Lower lobe of right lung (tissue), 2 donors: ENCODE results near the gene ERMAP. TPM values are rescaled to one million over a fixed set of nuclear protein-coding genes. Genes with fewer than 3 reads are reported as not detected.

Experiments used
- ATAC-seq, 2 donors: fragments of 200-7000 bp; cut with Tn5 transposase; one replicate each; pipeline ENCODE4 v1.9.1; 2020 to 2022; ENCODE audit warnings: mild to moderate bottlenecking in 2 of 2, moderate library complexity in 2 of 2
- DNase-seq: peaks from one replicate; pipeline ENCODE4 v3.0.0-alpha.2; 2020
- H3K27ac ChIP-seq: fragments of 200-600 bp; one replicate; pipeline ENCODE4 v1.8.0; 2022
- H3K27me3 ChIP-seq: fragments of 200-600 bp; one replicate; pipeline ENCODE4 v1.8.0; 2022; ENCODE audit warnings: low read depth
- H3K36me3 ChIP-seq: fragments of 200-600 bp; one replicate; pipeline ENCODE4 v1.8.0; 2022; ENCODE audit warnings: mild to moderate bottlenecking
- H3K4me1 ChIP-seq: fragments of 200-600 bp; one replicate; pipeline ENCODE4 v1.8.0; 2022
- H3K4me3 ChIP-seq: fragments of 200-600 bp; one replicate; pipeline ENCODE4 v1.8.0; 2022; ENCODE audit warnings: mild to moderate bottlenecking
- H3K9me3 ChIP-seq: fragments of 200-600 bp; one replicate; pipeline ENCODE4 v1.8.0; 2022
- CTCF ChIP-seq: fragments of 200-600 bp; IDR thresholded peaks from one replicate; pipeline ENCODE4 v1.8.0; 2022; ENCODE audit warnings: antibody characterized with exemption, mild to moderate bottlenecking
- intact Hi-C: fragments of 100-400 bp; cut with DNase I; formaldehyde crosslinking; loops from one replicate; pipeline ENCODE4 v1.11.0; 2022
- total RNA-seq: library from RNA; stranded (reverse); fragmentation: NEBNext Ultra II Directional; extraction: Animal tissue kit (Norgen Biotek cat#: 25700); gene quantifications from one replicate; pipeline ENCODE4 v1.2.1, GENCODE V29; 2021
- donor health status: DM: no; HTN: yes; CAD: no; lungs with severe emphysema.

ERMAP gene
- total RNA-seq, 1 donor from 2014 or later, result 15.2 TPM

DNA sequence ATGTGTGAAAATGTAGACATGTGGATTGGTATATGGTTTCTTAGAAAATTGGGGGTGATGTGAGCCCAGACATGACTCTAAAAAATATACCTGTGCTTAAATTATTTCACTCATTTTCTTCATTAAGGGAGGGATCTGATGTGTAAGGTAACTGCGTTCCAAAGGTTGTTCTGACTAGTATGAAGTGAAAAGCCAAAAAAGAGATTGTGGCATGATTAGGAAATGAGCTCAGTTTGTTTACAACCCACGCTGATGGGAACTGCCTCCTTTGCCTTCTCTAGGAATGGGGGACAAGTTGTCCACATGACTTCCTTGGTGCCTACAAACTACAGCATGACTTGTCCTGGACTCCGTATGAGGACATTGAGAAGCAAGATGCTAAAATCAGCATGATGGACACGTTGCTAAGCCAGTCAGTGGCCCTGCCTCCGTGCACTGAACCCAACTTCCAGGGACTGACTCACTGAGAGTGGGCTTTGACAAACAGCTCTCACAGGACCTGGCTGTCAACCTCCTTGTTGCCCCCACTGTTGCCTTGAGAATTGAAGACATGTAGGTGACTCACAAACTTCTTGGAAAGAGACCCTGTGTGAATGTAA is 41.9 kb upstream of the ERMAP start:
- intact Hi-C loops, result no loop called here
- DNase-seq, result no peak

DNA sequence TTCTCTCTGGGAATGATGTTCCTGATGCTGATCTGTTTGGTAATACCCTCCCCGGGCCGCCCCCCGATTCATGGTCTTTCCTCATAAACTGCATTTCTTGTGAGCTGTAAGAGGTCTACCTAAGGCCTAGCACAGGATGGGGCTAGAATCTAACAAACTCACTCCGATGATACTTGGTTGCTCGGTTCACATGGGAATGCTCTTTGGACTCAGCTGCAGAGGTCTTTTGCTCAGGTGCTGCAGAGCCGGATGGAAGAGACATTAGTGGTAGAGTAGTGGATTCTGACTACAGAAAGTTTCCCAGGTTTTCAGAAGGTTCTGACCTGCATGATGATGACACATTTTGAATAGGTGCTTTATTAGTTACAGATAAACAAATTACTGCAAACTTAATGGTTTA is 40.4 kb upstream of the ERMAP start:
- Histone ChIP-seq H3K9me3 (no peaks in the 10 kb centered on the region), H3K27me3 (no peaks in the 10 kb centered on the region), H3K4me1 (no peaks in the 10 kb centered on the region), H3K36me3 (peaks cover 80% of the 10 kb centered on the region), H3K27ac (no peak overlapping the region), H3K4me3 (no peak overlapping the region)
- no peak for TF ChIP-seq CTCF
- DNase-seq (no peak), ATAC-seq (no peak)
- intact Hi-C loops, result no loop called here

More for the DNA sequence above, 41.9 kb upstream of the ERMAP start:
- Histone ChIP-seq H3K36me3 (peaks cover 69% of the 10 kb centered on the region), H3K4me3 (no peak overlapping the region), H3K9me3 (no peaks in the 10 kb centered on the region), H3K4me1 (peaks cover 5% of the 10 kb centered on the region), H3K27ac (no peak overlapping the region), H3K27me3 (no peaks in the 10 kb centered on the region)
- TF ChIP-seq CTCF, result no peak
- ATAC-seq, result no peak

GRCh38 chr1:42777852-42778251 is 39.1 kb upstream of the ERMAP start:
- Histone ChIP-seq H3K9me3 (no peaks in the 10 kb centered on the region), H3K4me3 (no peak overlapping the region), H3K27me3 (no peaks in the 10 kb centered on the region), H3K36me3 (peaks cover 84% of the 10 kb centered on the region), H3K4me1 (no peaks in the 10 kb centered on the region), H3K27ac (no peak overlapping the region)
- no peak for DNase-seq
- ATAC-seq, result peak; percentile 60 to 67
- intact Hi-C loops, result no loop called here
- peak; percentile 58 for TF ChIP-seq CTCF

- Histone ChIP-seq H3K4me1 (peaks cover 1% of the 10 kb centered on the region), H3K9me3 (no peaks in the 10 kb centered on the region), H3K36me3 (peaks cover 66% of the 10 kb centered on the region), H3K27me3 (no peaks in the 10 kb centered on the region), H3K27ac (no peak overlapping the region), H3K4me3 (no peak overlapping the region)
- no peak for DNase-seq
- ATAC-seq, result no peak
- intact Hi-C loops, result no loop called here
- TF ChIP-seq CTCF, result no peak
Measured at GRCh38 chr1:42779725-42780124, 37.2 kb upstream of the ERMAP start.

GRCh38 chr1:42780176-42780575 is 36.7 kb upstream of the ERMAP start:
- intact Hi-C loops, result no loop called here
- Histone ChIP-seq H3K27me3 (no peaks in the 10 kb centered on the region), H3K4me3 (no peak overlapping the region), H3K9me3 (no peaks in the 10 kb centered on the region), H3K27ac (no peak overlapping the region), H3K4me1 (peaks cover 6% of the 10 kb centered on the region), H3K36me3 (peaks cover 62% of the 10 kb centered on the region)
- ATAC-seq (no peak), DNase-seq (no peak)
- TF ChIP-seq CTCF, result no peak
